Measurements from ENCODE around the gene MAB21L2.

The MAB21L2 gene

DNA sequence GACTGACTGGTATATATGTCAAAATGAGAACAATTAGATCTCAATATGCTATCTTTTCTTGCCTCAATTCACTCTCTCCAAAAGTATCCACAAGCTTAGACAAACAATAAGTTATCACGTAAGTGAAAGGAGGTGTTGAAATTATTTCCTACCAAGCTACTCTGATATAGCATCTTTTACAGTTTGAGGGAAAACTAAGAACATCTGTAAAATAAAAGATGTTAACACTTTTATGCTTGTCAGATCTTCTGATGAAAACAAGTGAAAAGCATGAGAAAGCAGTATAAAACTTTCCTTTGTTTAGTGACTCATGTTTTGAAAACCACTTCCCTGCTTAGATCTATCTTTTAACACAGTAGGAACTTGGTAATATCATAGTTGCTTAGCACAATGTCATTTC is 8.4 kb upstream of the MAB21L2 start:
- no peak for TF ChIP-seq Cebpa-rat (IDR thresholded peaks at IDR 0.05)
- Histone ChIP-seq H3K36me3 (no peaks in the 10 kb centered on the region), H3K9me3 (replicated peaks in 1 of 11) (no peaks in the 10 kb centered on the region), H3K27ac (no peak overlapping the region), H3K27me3 (no peaks in the 10 kb centered on the region), H3K4me1 (peaks cover 0 to 5% (median 0%) of the 10 kb centered on the region in 10 experiments; a peak in 1 of 20 replicates), H3K9ac (no peak overlapping the region), H3K4me2 (no peak overlapping the region), H3K4me3 (no peak overlapping the region), H4K20me1 (no peaks in the 10 kb centered on the region; a peak in 1 of 22 replicates)

DNA sequence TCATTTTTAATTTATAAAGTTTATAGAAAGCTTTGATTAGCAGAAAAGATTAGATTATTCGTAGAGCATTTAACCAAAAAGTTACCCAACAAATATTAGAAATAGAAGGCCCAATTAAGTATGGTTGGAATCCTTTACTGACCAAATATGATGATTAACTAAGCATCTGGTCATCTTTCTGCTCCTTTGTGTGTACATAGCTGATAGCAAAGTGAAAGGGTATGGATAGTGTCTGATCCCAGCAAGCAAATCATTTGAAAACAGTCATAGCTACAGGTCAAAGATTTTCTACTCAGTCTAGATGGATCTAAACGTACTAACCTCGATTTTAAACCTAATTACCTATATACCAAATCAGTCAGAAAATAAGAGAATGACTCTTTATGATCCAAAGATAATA is 7.3 kb upstream of the MAB21L2 start:
- H3K4me3 ChIP-seq: no peak overlapping the region
- H3K4me1 ChIP-seq: peaks cover 0 to 5% (median 0%) of the 10 kb centered on the region in 10 experiments; a peak in 1 of 20 replicates
- no peak overlapping the region for H3K27ac ChIP-seq
- no peaks in the 10 kb centered on the region for H3K27me3 ChIP-seq
- TF ChIP-seq Cebpa-rat (IDR thresholded peaks at IDR 0.05): no peak
- H3K36me3 ChIP-seq: peaks cover 0 to 5% (median 3%) of the 10 kb centered on the region in 11 experiments; a peak in 13 of 22 replicates
- no peaks in the 10 kb centered on the region; a peak in 1 of 22 replicates for H4K20me1 ChIP-seq
- H3K9me3 ChIP-seq (replicated peaks in 1 of 11): peaks cover 3 to 4% (median 3%) of the 10 kb centered on the region in 11 experiments
- no peak overlapping the region for H3K9ac ChIP-seq
- no peak overlapping the region for H3K4me2 ChIP-seq

DNA sequence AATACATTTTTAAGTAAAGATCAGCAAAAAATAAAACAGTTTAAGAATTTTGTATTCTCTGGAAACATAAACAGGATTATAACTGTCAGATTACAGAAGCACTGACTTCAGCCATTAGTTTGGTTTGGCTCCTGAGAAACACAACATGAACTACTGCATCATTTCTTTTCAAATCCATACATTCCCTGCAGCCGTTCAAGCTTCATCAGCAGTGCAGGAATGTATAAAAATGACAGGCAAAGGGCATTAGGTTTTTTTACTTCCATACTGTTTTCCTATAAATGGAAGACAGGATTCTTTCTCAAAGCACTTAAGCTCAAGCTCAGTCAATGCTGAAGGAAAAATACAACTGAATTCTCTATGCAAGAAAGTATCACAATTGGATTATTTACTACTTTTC is 4.2 kb upstream of the MAB21L2 start:
- Histone ChIP-seq H3K4me1 (peaks cover 0 to 5% (median 0%) of the 10 kb centered on the region in 10 experiments; a peak in 1 of 20 replicates), H4K20me1 (no peaks in the 10 kb centered on the region; a peak in 1 of 22 replicates), H3K36me3 (peaks cover 8 to 21% (median 17%) of the 10 kb centered on the region in 11 experiments; a peak in 21 of 22 replicates), H3K4me3 (no peak overlapping the region), H3K27ac (no peak overlapping the region), H3K27me3 (no peaks in the 10 kb centered on the region), H3K4me2 (no peak overlapping the region), H3K9ac (no peak overlapping the region), H3K9me3 (replicated peaks in 1 of 11) (peaks cover 19 to 30% (median 23%) of the 10 kb centered on the region in 11 experiments)
- TF ChIP-seq Cebpa-rat (IDR thresholded peaks at IDR 0.05): no peak

DNA sequence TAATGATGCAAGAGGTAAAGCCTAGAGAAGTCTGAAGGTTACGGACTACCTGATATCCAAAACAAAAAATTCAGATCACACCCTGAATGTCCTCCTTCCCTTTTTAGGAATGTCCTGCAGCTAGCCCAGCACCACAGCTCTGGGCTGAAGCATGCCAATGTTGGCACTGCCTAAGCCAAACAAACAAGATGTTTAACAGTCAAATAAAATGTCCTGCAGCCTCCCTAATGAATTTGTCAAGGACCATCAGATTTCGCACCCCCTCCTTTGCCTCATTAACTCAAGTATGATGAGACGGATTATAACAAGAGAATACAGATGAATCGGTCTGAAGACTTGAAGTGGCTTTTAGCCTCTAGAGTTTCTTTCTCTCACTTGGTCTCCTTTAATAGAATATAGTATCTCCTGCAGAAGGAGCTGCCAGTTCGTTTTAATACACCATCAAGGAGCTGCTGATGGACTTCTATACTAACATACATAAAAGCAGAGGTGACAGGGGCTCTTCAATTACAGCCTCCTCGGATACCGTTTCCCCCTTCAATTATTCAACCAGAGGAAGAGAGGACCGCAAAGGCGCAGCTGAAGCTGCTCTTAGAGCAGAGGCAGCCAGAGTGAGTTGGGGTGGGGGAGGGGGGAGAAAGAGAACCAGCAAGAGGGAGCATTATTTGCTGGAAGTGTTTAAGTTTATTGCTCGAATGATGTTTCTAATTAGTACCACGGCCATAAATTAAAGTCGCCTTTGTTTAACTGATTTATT is 3.0 kb upstream of the MAB21L2 start:
- H3K36me3 ChIP-seq: peaks cover 20 to 32% (median 28%) of the 10 kb centered on the region in 11 experiments; a peak in 21 of 22 replicates
- H3K27ac ChIP-seq: no peak overlapping the region
- no peak for TF ChIP-seq Cebpa-rat (IDR thresholded peaks at IDR 0.05)
- no peak overlapping the region for H3K4me2 ChIP-seq
- no peaks in the 10 kb centered on the region for H4K20me1 ChIP-seq
- no peaks in the 10 kb centered on the region for H3K27me3 ChIP-seq
- peaks cover 30 to 42% (median 34%) of the 10 kb centered on the region in 11 experiments for H3K9me3 ChIP-seq (replicated peaks in 1 of 11)
- H3K4me1 ChIP-seq: no peaks in the 10 kb centered on the region
- H3K4me3 ChIP-seq: no peak overlapping the region
- no peak overlapping the region for H3K9ac ChIP-seq

DNA sequence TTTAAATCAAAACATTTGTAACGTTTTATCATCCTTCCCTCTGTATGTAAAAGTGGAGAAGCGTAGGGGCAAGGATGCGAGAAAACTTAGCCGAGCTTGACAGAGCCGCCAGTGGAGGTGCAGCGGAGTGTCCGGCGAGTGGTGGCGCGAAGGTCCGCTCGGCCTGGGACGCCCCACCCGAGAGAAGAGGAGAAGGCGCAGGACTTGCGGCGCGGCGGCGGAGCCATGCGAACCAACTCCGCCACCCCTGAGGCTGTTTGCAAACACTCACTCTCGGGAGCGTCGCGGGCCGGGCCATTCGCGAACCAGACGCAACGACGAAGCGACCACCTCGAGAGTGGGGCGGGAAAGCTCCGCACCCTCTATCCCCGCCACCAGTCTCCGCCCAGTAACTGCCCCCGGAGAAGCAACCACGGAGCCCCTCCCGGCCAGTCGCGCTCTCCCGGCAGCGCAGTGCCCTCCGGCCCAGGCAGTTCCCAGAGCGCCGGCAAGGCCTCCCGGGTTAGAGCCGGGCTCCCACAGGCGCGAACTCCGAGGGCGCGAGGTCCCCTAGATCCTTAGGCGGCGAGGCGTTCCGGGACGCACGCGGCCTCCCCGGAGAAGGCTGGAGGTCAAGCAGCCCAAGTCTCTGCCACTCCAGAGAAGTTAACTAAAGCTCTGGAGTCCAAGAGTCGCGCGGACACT is 2.3 kb upstream of the MAB21L2 start:
- no peak overlapping the region for H3K9ac ChIP-seq

DNA sequence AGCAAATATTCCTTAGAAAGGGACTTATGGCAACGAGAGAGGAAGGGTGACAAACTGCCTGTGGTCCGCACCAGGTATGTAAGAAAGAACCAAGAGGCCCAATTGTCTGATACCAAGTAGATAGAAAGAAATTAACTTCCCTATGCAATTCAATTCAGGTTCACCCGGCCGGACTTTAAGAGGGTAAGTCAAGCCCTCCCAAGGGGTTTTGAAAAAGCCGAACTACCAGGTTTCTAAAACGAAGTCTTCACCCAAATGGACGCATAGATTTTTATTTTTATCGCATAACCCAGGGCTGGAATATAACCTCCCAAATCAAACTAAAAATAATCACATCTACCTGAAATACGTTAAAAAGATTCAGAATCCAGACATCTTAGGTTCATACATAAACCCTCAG is 1.6 kb upstream of the MAB21L2 start:
- Histone ChIP-seq H3K4me3 (no peak overlapping the region), H3K9ac (no peak overlapping the region), H4K20me1 (no peaks in the 10 kb centered on the region), H3K4me2 (no peak overlapping the region), H3K9me3 (replicated peaks in 1 of 11) (peaks cover 32 to 45% (median 35%) of the 10 kb centered on the region in 11 experiments), H3K27ac (no peak overlapping the region), H3K27me3 (no peaks in the 10 kb centered on the region), H3K4me1 (no peaks in the 10 kb centered on the region), H3K36me3 (peaks cover 22 to 34% (median 31%) of the 10 kb centered on the region in 11 experiments; a peak in 21 of 22 replicates)
- TF ChIP-seq Cebpa-rat (IDR thresholded peaks at IDR 0.05): no peak

More for the DNA sequence above, 2.3 kb upstream of the MAB21L2 start:
- Histone ChIP-seq H3K36me3 (peaks cover 22 to 34% (median 31%) of the 10 kb centered on the region in 11 experiments; a peak in 21 of 22 replicates), H3K4me1 (no peaks in the 10 kb centered on the region), H4K20me1 (no peaks in the 10 kb centered on the region), H3K4me2 (no peak overlapping the region), H3K27ac (no peak overlapping the region), H3K27me3 (no peaks in the 10 kb centered on the region), H3K4me3 (no peak overlapping the region), H3K9me3 (replicated peaks in 1 of 11) (peaks cover 32 to 45% (median 35%) of the 10 kb centered on the region in 11 experiments)
- no peak for TF ChIP-seq Cebpa-rat (IDR thresholded peaks at IDR 0.05)

DNA sequence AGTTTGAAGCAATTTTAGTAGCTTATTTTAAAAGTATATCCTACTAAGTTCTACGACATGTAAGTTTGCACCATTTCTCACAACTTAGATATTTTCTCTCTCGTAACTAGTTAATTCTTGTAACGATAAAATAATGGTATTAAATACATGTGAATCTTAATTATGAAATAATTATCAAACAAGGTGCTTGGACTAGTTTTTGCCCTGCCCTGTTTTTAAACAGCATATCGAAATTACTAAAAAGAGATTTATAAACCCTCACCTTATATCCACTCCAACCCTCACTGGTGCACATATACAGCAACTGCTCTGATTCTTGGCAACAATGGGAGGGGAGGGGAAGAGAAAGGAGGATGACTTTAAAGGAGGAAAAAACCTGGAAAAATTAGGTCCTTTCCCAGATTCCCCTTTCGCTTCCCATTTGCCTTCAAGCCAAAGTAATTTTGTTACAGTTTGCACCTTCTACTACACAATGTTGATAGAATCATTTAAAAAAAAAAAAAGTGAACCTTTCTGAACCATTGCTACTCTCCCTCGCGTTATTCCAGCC is 820 bp upstream of the MAB21L2 start:
- no peak overlapping the region for H3K27ac ChIP-seq
- TF ChIP-seq Cebpa-rat (IDR thresholded peaks at IDR 0.05): no peak
- H3K4me1 ChIP-seq: no peaks in the 10 kb centered on the region
- no peak overlapping the region for H3K4me2 ChIP-seq
- peaks cover 32 to 45% (median 35%) of the 10 kb centered on the region in 11 experiments for H3K9me3 ChIP-seq (replicated peaks in 1 of 11)
- no peak overlapping the region for H3K9ac ChIP-seq
- H4K20me1 ChIP-seq: no peaks in the 10 kb centered on the region
- H3K36me3 ChIP-seq: peaks cover 22 to 34% (median 31%) of the 10 kb centered on the region in 11 experiments; a peak in 21 of 22 replicates
- no peaks in the 10 kb centered on the region for H3K27me3 ChIP-seq
- no peak overlapping the region for H3K4me3 ChIP-seq

DNA sequence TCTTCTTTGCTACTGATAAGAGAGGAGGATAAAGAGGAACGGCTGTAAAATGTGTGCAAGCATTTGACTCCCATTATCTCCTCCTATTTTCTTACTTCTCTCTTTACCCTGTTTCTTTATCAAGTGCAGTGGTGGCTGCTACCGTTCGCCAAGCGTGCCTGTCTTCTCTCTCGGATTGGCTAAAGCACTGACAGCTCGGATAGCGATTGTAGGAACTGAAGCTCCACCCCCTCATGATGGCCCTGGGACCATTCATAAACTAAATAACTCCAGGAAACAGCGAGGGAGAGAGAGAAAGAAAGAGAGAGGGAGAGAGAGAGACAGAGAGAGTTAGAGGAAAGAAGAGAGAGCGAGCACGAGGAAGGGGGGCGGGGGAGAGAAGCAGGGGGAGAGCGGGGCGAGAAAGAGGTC is 305 bp upstream of the MAB21L2 start:
- no peak overlapping the region for H3K9ac ChIP-seq
- H4K20me1 ChIP-seq: no peaks in the 10 kb centered on the region
- H3K4me1 ChIP-seq: no peaks in the 10 kb centered on the region
- H3K27ac ChIP-seq: no peak overlapping the region
- TF ChIP-seq Cebpa-rat (IDR thresholded peaks at IDR 0.05): no peak
- no peak overlapping the region for H3K4me2 ChIP-seq
- H3K4me3 ChIP-seq: no peak overlapping the region
- H3K27me3 ChIP-seq: no peaks in the 10 kb centered on the region
- H3K9me3 ChIP-seq (replicated peaks in 1 of 11): peaks cover 32 to 45% (median 35%) of the 10 kb centered on the region in 11 experiments
- H3K36me3 ChIP-seq: peaks cover 22 to 34% (median 31%) of the 10 kb centered on the region in 11 experiments; a peak in 21 of 22 replicates

DNA sequence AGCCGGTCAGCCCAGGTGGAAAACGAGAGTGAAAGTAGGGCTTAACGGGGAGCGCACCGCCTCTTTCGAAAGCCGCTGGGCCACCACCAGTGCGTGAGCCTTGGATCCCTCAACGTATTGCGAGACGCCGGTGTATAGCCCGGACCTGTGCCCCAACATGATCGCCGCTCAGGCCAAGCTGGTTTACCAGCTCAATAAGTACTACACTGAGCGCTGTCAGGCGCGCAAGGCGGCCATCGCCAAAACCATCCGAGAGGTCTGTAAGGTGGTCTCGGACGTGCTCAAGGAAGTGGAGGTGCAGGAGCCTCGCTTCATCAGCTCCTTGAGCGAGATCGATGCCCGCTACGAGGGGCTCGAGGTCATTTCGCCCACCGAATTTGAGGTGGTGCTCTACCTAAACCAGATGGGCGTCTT is 929 bp downstream of the MAB21L2 start:
- Histone ChIP-seq H3K27me3 (no peaks in the 10 kb centered on the region), H3K36me3 (peaks cover 22 to 35% (median 31%) of the 10 kb centered on the region in 11 experiments; a peak in 21 of 22 replicates), H3K4me2 (no peak overlapping the region), H3K27ac (no peak overlapping the region), H3K4me1 (no peaks in the 10 kb centered on the region), H3K9me3 (replicated peaks in 1 of 11) (peaks cover 32 to 45% (median 35%) of the 10 kb centered on the region in 11 experiments), H4K20me1 (no peaks in the 10 kb centered on the region), H3K9ac (no peak overlapping the region), H3K4me3 (no peak overlapping the region)
- TF ChIP-seq Cebpa-rat (IDR thresholded peaks at IDR 0.05): no peak

Data from BLaER1 treated with 17β-estradiol and CSF1 and Interleukin-3, amounts not matched to agents 10 nM and 100 nM (cell line).